HG02981 (cell line): ENCODE measurements around the gene ATP5PB.
A peak's percentile ranks its signal among the peaks of the same experiment; 100 is the strongest.

Experiments
- ATAC-seq: cut with Tn5 transposase; IDR thresholded peaks from one replicate; pipeline ENCODE4 v1.9.1; 2021; ENCODE audit warnings: mild to moderate bottlenecking, moderate library complexity; ENCODE audit not compliant: unreplicated experiment

ATP5PB gene

GRCh38 chr1:111448918-111449702 lies at the start of gene ATP5PB, which contains the start of gene WDR77:
Gene ATP5PB, plus strand, starts transcription at chr1:111449464. Its CDS starts 78 bp downstream, at chr1:111449542.
Gene WDR77, minus strand, starts transcription at chr1:111449256. Its CDS starts 87 bp downstream, at chr1:111449169.
- ATAC-seq = peak; percentile 93

- ATAC-seq = no peak
These were observed 49.3 kb upstream of the ATP5PB start for GRCh38 chr1:111399792-111400610.

GRCh38 chr1:111402083-111402482 lies 47.2 kb upstream of the ATP5PB start:
- ATAC-seq = no peak

GRCh38 chr1:111404588-111404987 lies 44.7 kb upstream of the ATP5PB start:
- ATAC-seq = no peak

GRCh38 chr1:111406321-111406768 lies 42.9 kb upstream of the ATP5PB start:
- ATAC-seq = peak; percentile 83

GRCh38 chr1:111407301-111407700 lies 42.0 kb upstream of the ATP5PB start:
- no peak for ATAC-seq

GRCh38 chr1:111412839-111413238 lies 36.4 kb upstream of the ATP5PB start:
- no peak for ATAC-seq

GRCh38 chr1:111414756-111415155 lies 34.5 kb upstream of the ATP5PB start:
- no peak for ATAC-seq

- ATAC-seq = no peak
These were observed 33.8 kb upstream of the ATP5PB start for GRCh38 chr1:111415461-111415860.

GRCh38 chr1:111417755-111418154 lies 31.5 kb upstream of the ATP5PB start:
- ATAC-seq = no peak

- ATAC-seq = no peak
These were observed 30.2 kb upstream of the ATP5PB start for GRCh38 chr1:111419037-111419436.

GRCh38 chr1:111420377-111420776 lies 28.9 kb upstream of the ATP5PB start:
- ATAC-seq = no peak

GRCh38 chr1:111422546-111423391 lies 26.5 kb upstream of the ATP5PB start:
- no peak for ATAC-seq

GRCh38 chr1:111424281-111424680 lies 25.0 kb upstream of the ATP5PB start:
- no peak for ATAC-seq

GRCh38 chr1:111436726-111437125 lies 12.5 kb upstream of the ATP5PB start:
- no peak for ATAC-seq

- no peak for ATAC-seq
These were observed 9.6 kb upstream of the ATP5PB start for GRCh38 chr1:111439461-111440351.

- no peak for ATAC-seq
These were observed 7.6 kb upstream of the ATP5PB start for GRCh38 chr1:111441573-111442192.

GRCh38 chr1:111442457-111442856 lies 6.8 kb upstream of the ATP5PB start:
- ATAC-seq = no peak

GRCh38 chr1:111444031-111444430 lies 5.2 kb upstream of the ATP5PB start:
- no peak for ATAC-seq
